ENCODE data around the gene FBXW12. TPM values are rescaled to one million over a fixed set of nuclear protein-coding genes. Genes with fewer than 3 reads are reported as not detected.

FBXW12 gene
- total RNA-seq, 1 experiment from 2014 or later, result not detected

GRCh38 chr3:48370333-48370713 is 1.7 kb upstream of the FBXW12 start:
- Histone ChIP-seq H3K27ac (ENCODE audit: low read depth, low read length) (no peak overlapping the region), H3K4me2 (ENCODE audit: low read length) (no peak overlapping the region), H3K4me1 (ENCODE audit: control insufficient read depth in 1 of 2, insufficient read depth in 2 of 2, low read length in 2 of 2) (peaks cover 2 to 7% of the 10 kb centered on the region in 2 experiments; a peak in 3 of 4 replicates), H2AFZ (ENCODE audit: low read depth, low read length, poor library complexity, severe bottlenecking) (no peak overlapping the region), H3K36me3 (ENCODE audit: control insufficient read depth in 1 of 2, insufficient read depth in 2 of 2, low read length in 2 of 2) (no peaks in the 10 kb centered on the region), H4K20me1 (ENCODE audit: insufficient read depth) (no peaks in the 10 kb centered on the region), H3K27me3 (ENCODE audit: insufficient read depth, low read length) (no peaks in the 10 kb centered on the region), H3K9me3 (ENCODE audit: control insufficient read depth in 1 of 2, insufficient read depth in 1 of 2, low read depth in 1 of 2, low read length in 2 of 2) (no peaks in the 10 kb centered on the region), H3K4me3 (replicated peaks in 1 of 2; ENCODE audit: low read depth in 1 of 2, low read length in 2 of 2) (no peak overlapping the region), H3K9me2 (ENCODE audit: insufficient read depth) (no peaks in the 10 kb centered on the region), H3K9ac (ENCODE audit: low read length) (no peak overlapping the region), H3K79me2 (ENCODE audit: insufficient read depth, low read length) (no peaks in the 10 kb centered on the region)
- TF ChIP-seq SRF (IDR thresholded peaks at IDR 0.05; ENCODE audit: low read depth) (no peak), ZFX (IDR thresholded peaks at IDR 0.05) (no peak), JUND (IDR thresholded peaks at IDR 0.05) (no peak), POLR2A (IDR thresholded peaks at IDR 0.05; ENCODE audit: borderline replicate concordance, extremely low read depth, insufficient read depth, insufficient read length) (no peak), EZH2phosphoT487 (IDR thresholded peaks at IDR 0.05; ENCODE audit: borderline replicate concordance) (no peak), CTCF (IDR thresholded peaks at IDR 0.05 in 2 of 3, conservative IDR thresholded peaks at IDR 0.05 in 1 of 3; ENCODE audit: borderline replicate concordance in 1 of 3, insufficient read depth in 1 of 3, low read depth in 2 of 3, low read length in 2 of 3) (no peak), YY1 (IDR thresholded peaks at IDR 0.05; ENCODE audit: extremely low read depth, insufficient replicate concordance, low read depth, low read length) (no peak)
- DNase-seq (ENCODE audit: low read depth, low spot score) (no peak), ATAC-seq (no peak)
- intact Hi-C loops (cut with micrococcal nuclease), result no loop called here
- ChIA-PET RAD21 (ENCODE audit: low non-redundant PET in 1 of 2, low total read pairs in 2 of 2, uncharacterized antibody in 2 of 2, unreplicated experiment in 2 of 2) (no interaction called here), POLR2A (no interaction called here), CTCF (no interaction called here)
- no TSS peak for BruUV-seq (replicated peaks)

GRCh38 chr3:48372377-48372770 is 355 bp downstream of the FBXW12 start:
- Histone ChIP-seq H3K4me2 (ENCODE audit: low read length) (no peak overlapping the region), H3K79me2 (ENCODE audit: insufficient read depth, low read length) (no peaks in the 10 kb centered on the region), H3K4me3 (replicated peaks in 1 of 2; ENCODE audit: low read depth in 1 of 2, low read length in 2 of 2) (no peak overlapping the region), H3K27me3 (ENCODE audit: insufficient read depth, low read length) (no peaks in the 10 kb centered on the region), H3K4me1 (ENCODE audit: control insufficient read depth in 1 of 2, insufficient read depth in 2 of 2, low read length in 2 of 2) (peaks cover under 1 to 2% of the 10 kb centered on the region in 2 experiments; a peak in 3 of 4 replicates), H3K27ac (ENCODE audit: low read depth, low read length) (no peak overlapping the region), H4K20me1 (ENCODE audit: insufficient read depth) (no peaks in the 10 kb centered on the region), H3K36me3 (ENCODE audit: control insufficient read depth in 1 of 2, insufficient read depth in 2 of 2, low read length in 2 of 2) (no peaks in the 10 kb centered on the region), H3K9ac (ENCODE audit: low read length) (no peak overlapping the region), H3K9me2 (ENCODE audit: insufficient read depth) (no peaks in the 10 kb centered on the region), H2AFZ (ENCODE audit: low read depth, low read length, poor library complexity, severe bottlenecking) (no peak overlapping the region), H3K9me3 (ENCODE audit: control insufficient read depth in 1 of 2, insufficient read depth in 1 of 2, low read depth in 1 of 2, low read length in 2 of 2) (no peaks in the 10 kb centered on the region)
- POLR2A ChIA-PET, result no interaction called here
- BruUV-seq (replicated peaks), result no TSS peak
- ATAC-seq (no peak), DNase-seq (ENCODE audit: low read depth, low spot score) (no peak)
- intact Hi-C loops (cut with micrococcal nuclease), result no loop called here
- RAD21 ChIA-PET (ENCODE audit: low non-redundant PET in 1 of 2, low total read pairs in 2 of 2, uncharacterized antibody in 2 of 2, unreplicated experiment in 2 of 2), result no interaction called here
- CTCF ChIA-PET, result no interaction called here
- TF ChIP-seq TCF7L2 (IDR thresholded peaks at IDR 0.05; ENCODE audit: borderline replicate concordance, extremely low read depth, insufficient read depth, insufficient read length) (no peak), EZH2phosphoT487 (IDR thresholded peaks at IDR 0.05; ENCODE audit: borderline replicate concordance) (no peak), ZFX (IDR thresholded peaks at IDR 0.05) (no peak), ZNF274 (IDR thresholded peaks at IDR 0.05; ENCODE audit: low read depth, low read length) (no peak), EZH2 (IDR thresholded peaks at IDR 0.05) (no peak), REST (IDR thresholded peaks at IDR 0.05; ENCODE audit: low read depth) (no peak), YY1 (IDR thresholded peaks at IDR 0.05; ENCODE audit: extremely low read depth, insufficient replicate concordance, low read depth, low read length) (no peak), RAD21 (IDR thresholded peaks at IDR 0.05; ENCODE audit: low read depth) (no peak), MAX (IDR thresholded peaks at IDR 0.05) (no peak)

All from HCT116 (cell line).